Adrenal gland (tissue), 5 donors: ENCODE results near the gene NUP160.
"Not testable (repeated sequence)": the region's sequence is repeated elsewhere in the genome, so short reads cannot be mapped to it uniquely, and the experiment has no call there.

Source experiments
- POLR2A ChIP-seq, 2 donors: fragments of 450-650 bp; IDR thresholded peaks; one replicate each; pipeline ENCODE4 v1.6.1; 2017; ENCODE audit warnings: antibody characterized with exemption in 2 of 2, mild to moderate bottlenecking in 2 of 2, moderate library complexity in 1 of 2
- TF ChIP-seq, protein P1 (sequence below), 6 experiments: fragments of 450-650 bp in 4 of 6; fragments of 200-600 bp in 2 of 6; sonication (generic) in 1 of 6; IDR thresholded peaks; 1 replicate in 5 of 6; 2 replicates in 1 of 6; pipeline versions ENCODE4 v1.5.1 to v1.8.0; 2016 to 2021; ENCODE audit warnings: antibody characterized with exemption in 6 of 6, mild to moderate bottlenecking in 2 of 6, moderate library complexity in 1 of 6
- donor health status: DM: no; HTN: no; CAD: no.

DNA sequence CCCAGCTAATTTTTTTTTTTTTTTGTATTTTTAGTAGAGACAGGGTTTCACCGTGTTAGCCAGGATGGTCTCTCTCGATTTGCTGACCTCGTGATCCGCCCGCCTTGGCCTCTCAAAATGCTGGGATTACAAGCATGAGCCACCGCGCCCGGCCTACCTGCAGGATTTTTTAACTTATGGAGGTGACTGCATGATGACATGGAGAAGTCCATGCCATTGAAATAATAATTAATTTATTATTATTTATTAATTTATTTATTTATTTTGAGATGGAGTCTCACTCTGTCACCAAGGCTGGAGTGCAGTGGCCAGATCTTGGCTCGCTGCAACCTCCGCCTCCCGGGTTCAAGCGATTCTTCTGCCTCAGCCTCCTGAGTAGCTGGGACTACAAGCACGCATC is 34.3 kb upstream of the NUP160 start:
- TF ChIP-seq, protein P1, sequence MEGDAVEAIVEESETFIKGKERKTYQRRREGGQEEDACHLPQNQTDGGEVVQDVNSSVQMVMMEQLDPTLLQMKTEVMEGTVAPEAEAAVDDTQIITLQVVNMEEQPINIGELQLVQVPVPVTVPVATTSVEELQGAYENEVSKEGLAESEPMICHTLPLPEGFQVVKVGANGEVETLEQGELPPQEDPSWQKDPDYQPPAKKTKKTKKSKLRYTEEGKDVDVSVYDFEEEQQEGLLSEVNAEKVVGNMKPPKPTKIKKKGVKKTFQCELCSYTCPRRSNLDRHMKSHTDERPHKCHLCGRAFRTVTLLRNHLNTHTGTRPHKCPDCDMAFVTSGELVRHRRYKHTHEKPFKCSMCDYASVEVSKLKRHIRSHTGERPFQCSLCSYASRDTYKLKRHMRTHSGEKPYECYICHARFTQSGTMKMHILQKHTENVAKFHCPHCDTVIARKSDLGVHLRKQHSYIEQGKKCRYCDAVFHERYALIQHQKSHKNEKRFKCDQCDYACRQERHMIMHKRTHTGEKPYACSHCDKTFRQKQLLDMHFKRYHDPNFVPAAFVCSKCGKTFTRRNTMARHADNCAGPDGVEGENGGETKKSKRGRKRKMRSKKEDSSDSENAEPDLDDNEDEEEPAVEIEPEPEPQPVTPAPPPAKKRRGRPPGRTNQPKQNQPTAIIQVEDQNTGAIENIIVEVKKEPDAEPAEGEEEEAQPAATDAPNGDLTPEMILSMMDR (IDR thresholded peaks at IDR 0.05): not testable (repeated sequence)
- TF ChIP-seq POLR2A (IDR thresholded peaks at IDR 0.05): not testable (repeated sequence)
